ENCODE data around the gene NAA35.
"Not testable (repeated sequence)": the region's sequence is repeated elsewhere in the genome, so short reads cannot be mapped to it uniquely, and the experiment has no call there.

The NAA35 gene

DNA sequence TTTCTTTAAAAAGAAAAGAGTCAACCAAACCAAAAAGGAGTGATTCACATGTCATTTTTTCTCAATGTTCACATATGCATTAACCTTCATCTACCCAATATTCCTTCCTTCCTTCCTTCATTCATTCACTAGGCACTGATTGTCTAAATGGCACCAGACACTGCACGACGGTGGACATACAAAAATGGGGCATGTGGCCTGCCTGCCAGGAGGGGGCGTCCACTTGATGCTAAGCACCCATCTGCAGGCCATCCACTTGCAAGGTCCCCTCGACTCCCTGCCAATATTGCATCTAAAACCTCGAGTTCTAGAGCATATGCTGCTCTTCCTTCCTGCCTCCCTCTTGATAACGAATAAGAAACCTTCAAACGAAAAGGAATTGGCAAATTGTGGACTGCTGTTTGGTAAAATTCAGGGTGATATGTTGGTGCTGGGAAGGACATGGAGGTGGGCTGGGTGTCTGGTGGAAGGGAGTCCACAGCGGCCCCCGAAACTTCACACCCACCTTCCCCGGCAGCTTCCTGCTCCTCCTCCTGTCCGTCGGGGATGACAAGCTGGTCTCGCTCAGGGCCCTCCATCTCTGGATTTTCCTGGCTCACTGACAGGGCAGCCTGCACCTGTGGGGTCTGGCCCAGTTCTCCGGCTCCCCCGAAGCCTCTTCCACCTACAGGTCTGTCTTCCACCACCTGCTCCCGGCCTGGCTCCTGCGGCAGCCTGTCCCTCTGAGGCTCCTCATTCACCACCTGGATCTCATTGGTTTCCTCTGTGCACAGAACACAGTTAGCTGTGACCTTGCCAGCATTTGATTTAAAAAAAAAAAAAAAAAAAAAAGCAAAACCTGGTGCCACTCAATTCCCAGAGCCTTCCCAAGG, 94.2 kb downstream of the NAA35 start:
- no peak for DNase-seq (ENCODE audit: low spot score)

DNA sequence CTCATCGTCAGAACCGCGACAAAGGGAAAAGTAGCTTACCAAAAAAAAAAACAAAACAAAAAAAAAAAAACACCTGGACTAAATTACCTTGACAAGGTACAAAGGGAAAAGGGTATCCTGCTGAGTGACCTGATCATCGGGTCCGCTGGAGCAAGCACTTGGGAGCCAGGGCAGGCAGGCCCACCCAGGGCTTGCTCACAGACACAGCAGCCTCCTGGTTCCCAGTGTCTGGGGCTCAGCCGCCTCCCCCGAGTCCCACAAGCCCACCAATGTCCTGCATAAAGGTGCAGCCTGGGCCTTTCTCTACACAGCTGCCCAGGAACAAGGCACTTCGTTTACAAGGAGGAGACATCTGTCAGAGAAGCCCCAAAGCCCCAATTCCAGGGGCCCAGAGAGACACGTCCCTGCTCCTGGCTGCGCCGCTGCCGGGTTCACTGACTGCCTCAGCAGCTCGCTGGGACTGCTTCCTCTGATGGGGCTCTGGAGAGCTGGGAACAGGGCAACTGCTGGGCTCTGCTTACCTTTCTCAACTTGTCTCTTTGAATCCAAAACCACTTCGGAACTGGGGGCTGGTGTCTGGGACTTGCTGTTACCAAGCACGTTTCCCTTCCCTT, 95.0 kb downstream of the NAA35 start:
- DNase-seq (ENCODE audit: low spot score), result no peak

DNA sequence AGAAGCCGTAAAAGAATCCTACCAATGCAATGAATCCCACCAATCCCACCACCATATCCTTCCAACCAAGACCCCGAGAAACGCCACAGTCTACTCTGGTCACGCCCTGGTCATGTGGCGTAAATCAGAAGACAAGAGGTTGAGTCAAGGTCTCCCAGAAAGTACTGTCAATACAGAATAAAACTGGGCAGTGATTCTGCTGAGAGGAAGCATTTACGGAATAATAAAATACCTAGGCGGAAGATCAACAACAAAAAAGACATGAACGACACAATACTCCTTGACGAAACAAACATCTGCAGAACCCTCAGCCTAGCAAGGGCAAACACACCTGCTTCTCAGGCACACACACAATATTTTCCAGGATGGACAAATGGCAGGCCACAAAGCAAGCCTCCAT, 95.6 kb downstream of the NAA35 start:
- DNase-seq (ENCODE audit: low spot score), result no peak

DNA sequence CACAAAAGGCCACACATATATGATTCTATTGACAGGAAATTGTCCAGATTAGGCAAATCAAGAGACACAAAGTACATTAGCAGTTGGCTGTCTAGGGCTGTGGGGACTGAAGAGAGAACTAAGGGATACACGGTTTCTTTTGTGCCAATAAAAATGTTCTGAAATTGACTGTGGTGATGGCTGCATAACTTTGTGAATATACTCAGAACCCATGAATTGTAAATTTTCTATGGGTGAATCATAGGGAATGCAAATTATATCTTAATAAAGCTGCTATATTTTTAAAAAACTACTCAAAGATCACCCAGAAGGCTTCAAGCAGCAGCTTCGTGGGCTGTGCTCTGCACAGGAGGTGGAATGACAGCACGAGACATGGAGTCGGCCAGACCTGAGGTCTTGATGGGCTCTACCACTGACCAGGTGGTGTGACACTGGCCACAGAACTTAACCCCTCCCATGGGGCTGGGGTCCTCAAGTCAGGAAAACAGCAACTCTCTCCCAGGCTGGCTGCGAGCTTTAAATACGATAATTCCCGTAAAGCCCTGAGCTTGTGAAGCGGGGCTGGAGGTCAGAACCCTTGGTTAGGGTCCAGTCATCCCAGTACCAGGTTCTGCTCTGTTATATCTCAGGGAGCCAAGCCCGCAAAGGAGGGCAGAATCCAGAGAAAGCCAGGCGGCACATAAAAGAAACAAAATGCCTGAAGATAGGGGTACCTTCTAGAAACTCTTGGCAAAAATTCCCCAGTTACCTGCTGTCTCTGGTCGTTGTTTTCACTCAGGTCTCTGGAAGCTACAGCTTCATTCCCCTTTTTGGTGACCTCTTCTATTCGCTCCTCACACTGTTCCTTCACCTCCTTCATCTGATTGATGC, 99.3 kb downstream of the NAA35 start:
- no peak for DNase-seq (ENCODE audit: low spot score)

DNA sequence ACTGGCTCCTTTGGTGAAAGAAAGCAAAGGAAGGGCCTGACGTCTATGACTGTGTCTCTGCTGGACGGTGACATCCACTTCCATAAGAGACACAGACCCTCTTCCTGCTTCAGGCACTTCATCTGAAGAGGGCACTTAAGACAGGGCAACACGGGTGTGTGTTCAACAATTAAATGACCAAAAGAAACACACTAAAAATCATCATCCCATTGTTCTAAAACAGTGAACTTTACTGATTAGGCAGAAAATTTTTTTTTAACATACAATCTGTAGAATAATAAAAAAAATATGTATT, 99.9 kb downstream of the NAA35 start:
- no peak for DNase-seq (ENCODE audit: low spot score)

DNA sequence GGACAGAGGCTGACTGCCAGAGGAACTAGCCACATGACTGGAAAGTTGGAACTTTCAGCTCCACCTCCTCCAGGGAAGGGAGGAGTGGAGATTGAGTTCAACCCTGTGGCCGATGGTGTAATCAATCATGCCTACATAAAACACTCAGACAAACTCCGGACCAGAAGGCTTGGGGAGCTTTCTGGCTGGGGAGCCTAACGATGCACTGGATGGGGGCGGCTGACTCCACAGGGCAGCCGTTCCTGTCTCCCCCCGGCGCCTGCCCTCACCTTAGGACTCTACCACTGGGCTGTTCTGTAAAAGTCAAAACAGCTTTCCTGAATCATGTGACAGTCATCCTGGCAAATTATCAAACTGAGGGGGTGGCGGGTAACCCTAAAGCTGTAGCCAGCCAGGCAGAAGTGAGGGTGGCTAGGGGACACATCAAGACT, 100.4 kb downstream of the NAA35 start:
- no peak for DNase-seq (ENCODE audit: low spot score)

DNA sequence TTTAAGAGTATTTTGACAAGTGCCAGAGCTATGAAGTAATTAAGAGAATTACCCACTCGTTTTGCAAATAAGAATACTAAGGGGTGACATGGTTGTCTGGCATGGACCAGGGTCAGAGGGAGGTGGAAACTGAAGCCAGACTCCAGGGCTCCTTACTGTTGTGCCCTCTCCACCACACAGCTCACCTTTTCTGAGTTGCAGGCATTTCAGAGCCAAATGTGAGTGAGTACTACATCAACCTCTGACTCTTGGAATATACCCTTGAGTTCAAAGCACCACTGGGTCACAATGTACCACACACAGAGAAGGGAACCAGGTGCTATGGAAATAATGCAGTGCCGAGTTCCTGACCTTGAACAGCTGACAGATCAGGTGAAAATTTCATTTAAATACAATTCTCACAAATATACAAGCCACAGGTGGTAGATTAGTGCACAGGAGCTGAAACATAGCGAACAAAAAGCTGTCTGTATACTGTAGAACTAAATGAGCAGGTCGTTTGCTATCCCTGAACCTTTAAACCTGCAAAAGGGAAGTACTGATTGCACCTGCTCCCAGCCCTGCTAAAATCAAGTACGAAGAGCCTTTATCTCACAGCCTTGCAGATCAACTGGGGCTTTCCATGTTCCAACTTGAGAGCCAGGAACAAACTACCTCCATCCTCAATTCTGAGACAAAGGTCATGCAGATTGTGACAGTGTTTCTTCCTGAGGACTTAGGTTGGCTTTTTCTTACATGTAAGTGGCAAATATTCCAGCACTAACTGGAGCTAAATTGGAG, 101.4 kb downstream of the NAA35 start:
- DNase-seq (ENCODE audit: low spot score), result no peak

DNA sequence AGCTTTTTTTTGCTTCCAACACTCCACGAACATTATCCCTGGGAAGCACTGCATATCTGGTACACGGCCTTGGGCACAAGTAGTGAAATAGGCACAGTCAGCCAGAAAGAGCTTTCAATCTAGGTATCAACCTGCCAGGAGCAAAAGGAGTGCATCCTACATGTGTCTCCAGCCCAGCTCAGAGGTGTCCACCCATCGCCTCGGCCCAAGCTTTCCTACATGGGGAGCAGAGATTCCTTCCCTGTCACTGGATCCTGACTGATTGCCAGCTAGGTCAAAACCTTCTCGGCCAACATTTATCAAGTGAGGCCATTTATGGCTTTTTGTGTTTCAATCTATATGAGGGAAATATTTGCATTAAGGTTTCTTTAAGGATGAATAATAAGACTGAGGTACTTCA, 102.6 kb downstream of the NAA35 start:
- DNase-seq (ENCODE audit: low spot score), result no peak

DNA sequence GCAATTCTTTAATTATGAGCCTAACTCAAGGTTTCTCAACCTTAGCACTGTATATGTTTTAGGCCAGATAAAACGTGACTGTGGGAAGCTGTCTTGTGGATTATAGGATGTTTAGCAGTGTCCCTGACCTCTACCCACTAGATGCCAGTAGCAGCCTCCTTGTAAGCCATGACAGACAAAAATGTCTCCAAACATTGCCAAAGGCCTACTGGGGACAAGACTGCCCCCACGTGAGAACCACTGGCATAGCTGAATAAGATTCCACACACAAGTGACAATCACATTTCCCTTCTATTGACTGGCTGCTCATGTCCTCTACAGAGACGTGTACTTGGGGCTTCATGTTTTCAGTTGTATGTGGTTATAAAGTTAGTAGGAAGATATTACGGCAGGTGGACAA, 103.1 kb downstream of the NAA35 start:
- no peak for DNase-seq (ENCODE audit: low spot score)

DNA sequence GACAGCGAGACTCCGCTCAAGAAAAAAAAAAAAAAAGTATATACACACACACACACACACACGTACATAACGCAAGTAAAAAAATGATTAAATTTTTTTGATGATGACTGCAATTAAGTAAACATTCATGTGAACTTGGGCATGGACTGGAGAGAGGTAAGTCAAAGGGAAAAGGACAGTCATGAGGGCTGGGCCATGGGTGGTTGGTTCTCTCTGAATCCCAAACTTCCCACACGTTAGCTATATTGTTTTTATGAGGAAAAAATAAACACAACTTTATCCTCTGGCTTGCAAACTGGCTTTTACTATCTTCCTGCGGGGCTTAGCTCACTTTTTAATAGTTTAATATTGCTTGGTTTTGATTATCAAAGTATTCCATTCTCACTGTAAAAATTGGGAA, 104.7 kb downstream of the NAA35 start:
- no peak for DNase-seq (ENCODE audit: low spot score)

DNA sequence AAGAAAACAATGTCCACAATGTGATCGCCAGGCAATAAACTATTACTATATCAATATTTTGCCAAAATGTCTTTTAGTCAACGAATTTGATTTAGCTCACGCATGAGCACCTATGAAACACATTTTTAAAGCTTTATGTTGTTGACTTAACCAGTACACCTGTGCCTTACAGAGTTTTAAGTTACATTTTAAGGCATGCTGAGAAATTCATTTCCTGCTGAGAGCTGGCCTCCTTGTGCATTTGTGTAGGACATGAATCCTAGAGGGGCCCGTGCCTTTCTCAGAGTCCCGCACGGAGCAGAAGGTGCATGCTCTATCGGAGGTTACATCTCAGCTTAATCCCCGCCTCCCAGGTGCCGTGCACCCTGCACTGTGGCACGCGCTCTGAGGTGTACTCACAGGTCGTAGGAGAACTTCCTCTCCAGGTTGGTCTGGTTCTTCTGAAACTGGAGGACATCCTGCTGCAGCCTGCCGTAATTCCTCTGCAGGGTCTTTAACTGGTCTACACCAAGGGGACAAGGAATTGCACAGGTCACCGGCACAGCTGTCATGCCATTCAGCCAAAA, 105.2 kb downstream of the NAA35 start:
- DNase-seq (ENCODE audit: low spot score), result no peak

DNA sequence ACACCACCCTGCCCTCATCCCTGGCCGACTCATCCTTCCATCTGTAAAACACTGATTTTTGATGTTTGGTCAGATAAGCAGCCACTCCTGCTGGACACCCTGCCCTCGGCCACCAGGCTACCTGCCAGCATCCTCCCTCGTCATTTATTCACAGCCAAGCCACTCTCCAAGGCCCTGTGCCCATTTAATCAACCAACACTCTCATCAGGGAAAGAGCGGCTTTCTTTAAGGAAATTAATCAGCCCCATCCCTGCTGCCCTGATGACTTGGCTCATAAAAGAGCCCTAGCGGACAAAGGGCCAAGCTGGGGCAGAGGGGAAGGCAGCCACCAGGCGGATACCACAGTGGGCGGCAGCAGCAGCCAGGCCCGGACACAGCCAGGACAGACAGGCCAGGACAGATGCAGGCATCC, 106.0 kb downstream of the NAA35 start:
- no peak for DNase-seq (ENCODE audit: low spot score)

DNA sequence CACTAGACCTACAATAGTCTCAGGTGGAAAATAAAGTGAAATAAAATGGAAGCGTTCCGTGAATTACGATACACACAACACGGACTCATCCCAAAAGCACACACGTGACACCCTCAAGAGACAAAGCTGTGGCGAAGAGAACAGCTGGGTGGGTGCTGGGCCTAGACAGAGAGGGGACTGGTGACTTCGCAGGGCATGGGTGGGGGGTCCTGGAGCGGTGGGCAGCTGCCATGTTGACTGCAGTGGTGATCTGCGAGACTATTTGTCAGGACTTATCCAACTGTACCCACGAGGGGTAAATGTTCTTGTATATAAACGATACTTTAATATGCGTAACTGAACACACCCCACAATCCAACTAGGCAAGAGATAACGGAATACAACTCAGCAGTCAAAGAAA, 106.4 kb downstream of the NAA35 start:
- DNase-seq (ENCODE audit: low spot score), result no peak

DNA sequence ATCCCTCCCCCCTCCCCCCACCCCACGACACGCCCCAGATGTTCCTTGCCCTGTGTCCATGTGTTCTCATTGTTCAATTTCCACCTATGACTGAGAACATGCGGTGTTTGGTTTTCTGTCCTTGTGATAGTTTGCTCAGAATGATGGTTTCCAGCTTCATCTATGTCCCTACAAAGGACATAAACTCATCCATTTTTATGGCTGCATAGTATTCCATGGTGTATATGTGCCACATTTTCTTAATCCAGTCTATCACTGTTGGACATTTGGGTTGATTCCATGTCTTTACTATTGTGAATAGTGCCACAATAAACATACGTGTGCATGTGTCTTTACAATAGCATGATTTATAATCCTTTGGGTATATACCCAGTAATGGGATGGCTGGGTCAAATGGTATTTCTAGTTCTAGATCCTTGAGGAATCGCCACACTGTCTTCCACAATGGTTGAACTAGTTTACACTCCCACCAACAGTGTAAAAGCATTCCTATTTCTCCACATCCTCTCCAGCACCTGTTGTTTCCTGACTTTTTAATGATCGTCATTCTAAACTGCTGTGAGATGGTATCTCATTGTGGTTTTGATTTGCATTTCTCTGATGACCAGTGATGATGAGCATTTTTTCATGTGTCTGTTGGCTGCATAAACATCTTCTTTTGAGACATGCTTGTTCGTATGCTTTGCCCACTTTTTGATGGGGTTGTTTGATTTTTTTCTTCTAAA, 107.2 kb downstream of the NAA35 start:
- not testable (repeated sequence) for DNase-seq (ENCODE audit: low spot score)

DNA sequence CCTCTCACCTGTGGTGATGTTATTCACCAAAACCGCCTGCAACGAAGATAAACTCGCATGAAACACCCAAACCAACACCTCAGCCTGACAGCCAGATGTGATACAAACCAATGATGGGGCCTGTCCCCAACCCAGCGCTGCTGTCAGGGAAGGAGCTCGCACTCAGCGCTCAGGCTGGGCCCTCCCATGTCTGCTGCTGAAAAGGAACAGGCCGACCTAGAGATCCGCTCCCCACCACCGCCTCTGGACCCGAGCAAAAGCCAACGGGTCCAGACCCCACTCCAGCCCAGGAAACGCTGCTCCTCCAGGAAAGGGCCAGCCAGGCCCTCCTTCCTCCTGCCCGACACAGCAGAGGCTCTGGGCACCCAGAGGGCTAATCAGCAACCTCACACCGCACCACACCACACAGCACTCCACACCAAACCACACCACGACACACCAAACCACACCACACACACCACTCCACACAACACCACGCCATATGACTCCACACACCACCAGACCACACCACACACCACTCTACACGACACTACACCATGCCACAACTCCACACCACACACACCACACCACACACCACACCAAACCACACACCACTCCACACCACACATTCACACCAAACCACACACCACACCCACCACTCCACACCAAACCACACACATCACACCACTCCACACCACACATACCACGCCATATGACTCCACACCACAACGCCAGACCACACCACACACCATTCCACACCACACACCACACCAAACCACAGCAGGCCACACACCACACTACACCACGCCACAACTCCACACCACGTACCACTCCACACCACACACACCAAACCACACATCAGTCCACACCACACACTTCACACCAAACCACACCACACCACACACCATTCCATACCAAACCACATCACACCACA, 111.9 kb downstream of the NAA35 start:
- no peak for DNase-seq (ENCODE audit: low spot score)

DNA sequence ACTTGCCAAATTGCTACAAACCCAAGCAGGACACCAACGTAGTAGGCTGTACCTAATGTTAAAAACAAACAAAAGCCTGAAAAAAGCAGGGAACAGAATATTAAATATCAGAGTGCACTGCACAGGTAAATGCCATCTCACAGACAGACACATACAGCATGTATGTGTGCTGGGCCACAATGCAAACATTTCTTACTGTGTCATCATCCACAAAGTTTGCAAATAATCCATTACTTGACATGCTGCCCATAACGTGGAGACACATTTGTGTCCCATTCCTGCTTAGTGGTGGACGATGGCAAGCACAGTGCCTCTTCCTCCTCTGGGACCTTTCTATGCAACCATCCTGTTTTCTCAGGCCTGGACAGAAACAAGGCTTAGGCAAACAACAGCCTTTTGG, 113.7 kb downstream of the NAA35 start:
- DNase-seq (ENCODE audit: low spot score), result no peak

DNA sequence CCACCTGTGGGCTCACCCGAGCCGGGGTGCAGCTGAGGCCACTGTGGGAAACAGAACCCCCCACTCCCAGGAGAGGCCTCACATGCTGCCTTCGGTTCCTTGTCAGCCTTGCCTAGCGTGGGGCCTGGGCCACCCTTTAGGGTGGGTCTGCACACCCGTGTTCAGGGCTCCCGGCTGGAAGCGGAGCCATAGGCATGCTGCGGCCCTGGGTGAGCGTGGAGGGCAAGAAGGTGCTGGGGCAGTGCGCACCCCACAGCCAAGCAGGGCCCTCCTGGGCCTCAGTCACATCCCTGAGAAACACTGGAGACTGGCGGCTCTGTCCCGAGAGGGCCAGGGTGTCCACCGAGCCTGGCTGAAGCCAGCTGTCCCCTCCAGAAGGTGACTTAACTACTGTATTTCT, 116.5 kb downstream of the NAA35 start:
- DNase-seq (ENCODE audit: low spot score), result no peak

DNA sequence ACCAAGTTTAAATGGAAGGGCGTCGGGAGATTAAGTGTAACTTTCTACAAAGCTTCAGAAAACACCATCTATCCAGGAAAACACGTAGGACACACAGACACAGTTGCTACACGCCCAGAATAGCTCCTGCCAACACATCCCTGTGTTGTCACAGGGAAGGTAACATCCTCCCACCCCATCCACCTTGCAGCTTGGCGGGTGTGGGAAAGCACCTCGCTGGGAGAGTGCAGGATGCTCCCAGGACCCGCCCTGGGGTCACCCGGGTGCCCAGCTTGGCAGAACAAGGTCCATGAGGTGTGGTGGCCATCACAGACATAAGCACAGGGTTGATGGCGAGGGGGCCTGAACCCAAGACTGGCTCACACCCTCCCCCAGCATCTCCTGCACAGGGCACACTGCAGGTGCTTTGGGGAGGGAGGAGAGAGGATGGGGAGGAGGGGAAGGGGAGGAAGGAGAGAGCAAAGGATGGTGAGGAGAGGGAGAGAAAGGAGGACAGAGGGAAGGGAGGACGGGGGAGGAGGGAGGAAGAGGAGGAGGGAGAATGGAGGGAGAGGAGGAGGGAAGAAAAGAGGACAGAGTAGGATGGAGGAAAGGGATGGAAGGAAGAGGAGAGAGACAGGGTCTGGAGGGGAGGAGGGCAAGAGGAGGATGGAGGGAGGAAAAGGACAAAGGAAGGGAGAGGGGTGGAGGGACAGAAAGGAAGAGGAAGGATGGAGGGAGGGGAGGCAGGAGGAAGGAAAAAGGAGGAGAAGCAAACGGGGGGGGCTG, 121.2 kb downstream of the NAA35 start:
- DNase-seq (ENCODE audit: low spot score), result no peak

Data from ecto neural progenitor cell (in vitro differentiated cells).